Fibroblast of upper back skin (primary cell): Measurements from ENCODE around the gene MNX1.

ENCODE experiments used
- DNase-seq: peaks from one replicate; pipeline ENCODE4 v3.0.0-alpha.2; 2013

MNX1 gene

DNA sequence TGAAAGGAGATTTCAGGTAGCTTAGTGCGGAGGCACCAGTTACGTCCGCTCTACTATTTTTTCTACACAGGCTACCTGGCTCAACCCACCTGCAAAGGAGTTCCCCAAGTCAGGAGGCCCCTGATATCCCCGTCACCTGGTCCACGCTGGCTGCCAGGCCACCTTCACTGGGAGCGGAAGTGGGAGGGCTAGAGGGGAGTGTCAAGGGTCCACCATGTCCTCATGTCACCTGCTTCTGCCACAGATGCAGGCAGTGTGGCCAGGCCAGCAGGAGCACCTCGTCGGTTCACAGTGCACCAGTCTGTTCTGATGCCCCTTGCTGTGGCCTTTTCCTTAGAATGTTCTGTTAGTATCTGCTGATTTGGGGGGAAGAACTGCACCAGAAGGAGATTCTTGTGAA, 44.1 kb downstream of the MNX1 start:
- no peak for DNase-seq

DNA sequence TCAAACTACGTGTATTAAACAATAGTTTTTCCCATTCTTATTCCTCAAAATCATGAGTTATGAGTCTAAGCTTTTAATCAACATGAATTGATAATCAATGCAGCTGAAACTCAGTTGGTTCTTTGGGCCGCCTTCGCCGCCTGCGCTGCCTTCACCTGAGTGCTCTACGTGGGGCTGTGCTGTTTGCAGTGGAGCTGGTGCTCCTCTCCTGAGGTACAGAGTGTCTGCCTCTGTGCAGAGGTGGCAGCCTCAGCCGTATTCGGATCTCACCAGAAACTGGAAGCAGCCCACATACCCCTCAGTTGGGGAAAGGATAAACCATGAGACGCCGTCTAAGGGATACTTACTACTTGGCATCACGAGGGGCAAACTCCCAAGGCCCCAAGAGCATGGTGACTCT, 45.5 kb downstream of the MNX1 start:
- no peak for DNase-seq

DNA sequence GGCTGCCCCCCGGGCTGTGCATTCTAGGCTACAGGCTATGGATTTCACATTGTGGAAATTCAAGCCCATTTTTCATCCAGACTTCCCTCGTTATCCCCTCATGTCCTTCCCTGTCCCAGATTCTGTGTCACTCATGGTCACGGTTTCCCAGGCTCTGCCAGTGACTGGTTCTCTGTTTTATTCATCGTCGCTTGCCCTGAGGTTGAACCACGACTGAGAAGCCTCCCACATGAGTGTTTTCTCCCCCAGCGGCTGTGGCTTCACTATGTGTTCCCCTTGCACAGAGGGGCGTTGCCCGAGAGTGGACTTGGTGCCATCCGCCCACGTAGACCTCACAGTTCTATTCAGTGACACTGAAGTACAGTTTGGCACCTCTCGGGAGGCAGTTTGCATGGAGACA, 47.0 kb downstream of the MNX1 start:
- DNase-seq, result no peak

DNA sequence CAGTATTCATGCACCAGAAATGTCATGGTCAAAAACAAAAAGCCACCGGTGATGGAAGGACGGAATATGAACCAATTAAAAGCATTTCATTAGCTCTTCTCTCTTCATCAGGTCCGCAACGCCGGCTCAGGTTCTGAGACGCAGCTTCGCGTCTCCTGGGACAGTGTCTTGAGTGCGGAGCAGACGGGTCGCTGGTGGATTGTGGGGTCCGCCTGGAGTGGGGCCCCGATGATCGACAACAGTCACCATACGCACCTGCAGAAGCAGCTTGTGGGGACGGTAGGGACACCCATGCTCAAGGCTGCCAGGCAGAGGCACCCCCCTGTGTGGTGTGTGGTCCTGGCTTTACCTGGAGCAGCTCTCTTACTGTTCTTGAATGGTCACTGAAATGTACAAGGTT, 47.6 kb downstream of the MNX1 start:
- no peak for DNase-seq

DNA sequence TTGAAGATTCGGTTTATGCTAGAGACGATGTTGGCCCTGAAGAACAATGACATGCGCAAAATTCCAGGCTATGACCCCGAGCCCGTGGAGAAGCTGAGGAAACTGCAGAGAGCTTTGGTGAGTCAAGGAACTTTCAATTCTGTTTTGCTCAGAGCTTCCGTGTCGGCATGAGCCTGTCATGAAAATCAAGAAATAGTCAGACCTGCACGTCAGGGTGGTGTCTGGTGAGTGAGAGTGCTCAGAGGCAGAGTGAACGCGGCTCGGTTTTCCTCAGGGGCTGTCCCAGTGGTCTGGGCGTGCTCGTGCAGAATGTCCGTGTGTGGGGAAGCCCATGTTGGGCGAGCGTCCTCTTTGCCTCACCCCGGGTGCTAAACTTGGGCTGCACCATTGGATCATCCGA, 48.3 kb downstream of the MNX1 start:
- DNase-seq, result no peak

DNA sequence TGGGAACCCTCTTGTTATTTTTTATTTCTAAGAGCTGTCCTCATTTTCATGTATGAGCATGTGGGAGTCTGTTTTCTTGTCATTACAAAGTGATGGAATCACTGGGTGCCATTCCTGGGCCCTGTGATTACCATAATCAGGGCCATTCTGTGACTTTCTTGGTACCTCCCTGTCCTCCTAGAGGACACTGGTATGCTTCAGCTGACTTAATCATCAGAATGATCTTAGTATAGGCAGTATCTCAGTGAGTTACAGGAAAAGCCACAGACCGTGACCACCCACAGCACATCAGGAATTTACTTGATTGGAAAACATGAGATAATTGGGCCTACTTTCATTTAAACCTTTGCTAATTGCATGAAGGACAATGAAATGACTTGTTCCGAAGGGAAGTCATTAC, 53.7 kb downstream of the MNX1 start:
- DNase-seq, result no peak

DNA sequence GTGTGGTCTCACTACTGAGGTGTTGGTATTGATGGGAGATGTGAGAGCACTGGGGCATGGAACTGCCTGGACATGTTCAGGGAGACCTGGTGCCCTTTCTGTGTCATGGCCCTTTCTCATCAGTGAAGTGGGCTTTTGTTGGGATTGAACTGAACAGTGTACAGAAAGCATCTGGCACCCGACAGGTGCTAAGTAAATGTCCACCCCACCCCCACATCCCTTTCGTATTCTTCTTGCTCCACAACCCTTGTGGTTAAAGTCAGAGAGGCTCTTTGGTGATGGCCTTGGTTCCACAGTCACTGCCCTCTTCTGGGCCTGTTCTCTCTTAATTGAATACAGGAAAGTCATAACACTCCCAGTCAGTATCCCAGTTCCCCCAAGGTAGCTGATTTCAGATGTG, 55.5 kb downstream of the MNX1 start:
- no peak for DNase-seq
